C4-2B (cell line): ENCODE measurements around the gene CHRM4.

Experiments used
- H3K27ac ChIP-seq: fragments of 450-650 bp; 2 replicates; pipeline ENCODE4 v1.5.1; 2017
- ZFX ChIP-seq: fragments of 450-650 bp; IDR thresholded peaks from 2 replicates; pipeline ENCODE4 v1.6.1; 2017
- TF ChIP-seq, protein P1 (sequence below): fragments of 450-650 bp; conservative IDR thresholded peaks from 2 replicates; pipeline ENCODE4 v1.5.1; 2017; ENCODE audit warnings: mild to moderate bottlenecking

CHRM4 gene

GRCh38 chr11:46414879-46415278 is 23.3 kb upstream of the CHRM4 start:
- H3K27ac ChIP-seq, result no peak overlapping the region

GRCh38 chr11:46414466-46414796 is 22.9 kb upstream of the CHRM4 start:
- TF ChIP-seq, protein P1, sequence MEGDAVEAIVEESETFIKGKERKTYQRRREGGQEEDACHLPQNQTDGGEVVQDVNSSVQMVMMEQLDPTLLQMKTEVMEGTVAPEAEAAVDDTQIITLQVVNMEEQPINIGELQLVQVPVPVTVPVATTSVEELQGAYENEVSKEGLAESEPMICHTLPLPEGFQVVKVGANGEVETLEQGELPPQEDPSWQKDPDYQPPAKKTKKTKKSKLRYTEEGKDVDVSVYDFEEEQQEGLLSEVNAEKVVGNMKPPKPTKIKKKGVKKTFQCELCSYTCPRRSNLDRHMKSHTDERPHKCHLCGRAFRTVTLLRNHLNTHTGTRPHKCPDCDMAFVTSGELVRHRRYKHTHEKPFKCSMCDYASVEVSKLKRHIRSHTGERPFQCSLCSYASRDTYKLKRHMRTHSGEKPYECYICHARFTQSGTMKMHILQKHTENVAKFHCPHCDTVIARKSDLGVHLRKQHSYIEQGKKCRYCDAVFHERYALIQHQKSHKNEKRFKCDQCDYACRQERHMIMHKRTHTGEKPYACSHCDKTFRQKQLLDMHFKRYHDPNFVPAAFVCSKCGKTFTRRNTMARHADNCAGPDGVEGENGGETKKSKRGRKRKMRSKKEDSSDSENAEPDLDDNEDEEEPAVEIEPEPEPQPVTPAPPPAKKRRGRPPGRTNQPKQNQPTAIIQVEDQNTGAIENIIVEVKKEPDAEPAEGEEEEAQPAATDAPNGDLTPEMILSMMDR, result no peak
- TF ChIP-seq ZFX, result no peak
- H3K27ac ChIP-seq, result no peak overlapping the region

More at GRCh38 chr11:46414879-46415278, 23.3 kb upstream of the CHRM4 start:
- no peak for TF ChIP-seq ZFX
- TF ChIP-seq, protein P1, result no peak

- TF ChIP-seq, protein P1, result no peak
- no peak for TF ChIP-seq ZFX
- no peak overlapping the region for H3K27ac ChIP-seq
Observed at GRCh38 chr11:46413760-46414465, 22.3 kb upstream of the CHRM4 start.

DNA sequence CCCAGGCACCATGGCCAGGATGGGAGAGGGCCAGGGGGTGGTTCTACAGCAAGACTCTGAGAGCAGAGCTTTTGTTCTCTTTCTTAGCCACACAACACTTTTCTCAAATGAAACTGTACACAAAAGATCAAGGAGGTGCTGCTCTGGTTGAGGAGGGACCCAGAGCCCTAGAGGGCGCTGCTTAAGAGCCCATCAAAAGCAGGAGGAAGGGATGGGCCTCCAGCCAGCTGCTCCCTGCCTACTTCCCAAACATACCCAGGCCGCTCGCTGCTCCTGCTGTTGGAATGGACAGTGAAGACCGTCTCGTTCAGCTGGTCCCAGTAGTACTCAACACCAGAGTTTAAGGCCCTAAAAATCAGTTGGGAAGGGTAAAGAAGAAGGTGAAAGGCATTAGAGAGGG is 18.4 kb upstream of the CHRM4 start:
- H3K27ac ChIP-seq, result no peak overlapping the region
- TF ChIP-seq, protein P1, result no peak
- TF ChIP-seq ZFX, result no peak

DNA sequence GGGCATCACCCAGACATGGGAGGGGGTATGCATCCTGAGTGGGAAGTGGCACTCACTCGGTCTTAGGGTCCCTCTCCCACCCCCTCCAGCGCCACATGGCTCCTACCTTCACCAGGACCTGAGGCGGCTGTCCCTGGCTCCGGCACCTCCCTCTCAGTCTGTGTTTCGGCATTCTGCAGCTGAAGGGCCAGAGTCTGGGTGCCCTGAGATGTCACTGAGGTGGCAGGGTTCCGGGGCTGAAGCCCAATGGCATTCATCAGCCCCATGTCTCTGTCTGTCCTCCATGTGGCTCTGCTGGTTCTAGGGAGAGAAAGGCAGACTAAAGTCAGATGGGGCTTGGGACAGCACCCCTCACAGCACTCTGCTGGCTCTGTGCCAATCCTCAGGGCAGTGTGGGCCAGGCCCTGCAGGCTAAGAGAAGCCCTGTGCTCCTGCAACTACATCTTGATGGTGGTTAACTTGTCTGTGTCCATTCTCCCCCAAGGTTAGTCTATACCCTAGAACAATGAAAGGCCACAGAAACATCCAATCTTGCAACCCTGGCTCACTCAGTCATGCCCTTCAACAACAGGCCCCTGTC is 16.9 kb upstream of the CHRM4 start:
- no peak overlapping the region for H3K27ac ChIP-seq
- no peak for TF ChIP-seq ZFX
- TF ChIP-seq, protein P1, result no peak

DNA sequence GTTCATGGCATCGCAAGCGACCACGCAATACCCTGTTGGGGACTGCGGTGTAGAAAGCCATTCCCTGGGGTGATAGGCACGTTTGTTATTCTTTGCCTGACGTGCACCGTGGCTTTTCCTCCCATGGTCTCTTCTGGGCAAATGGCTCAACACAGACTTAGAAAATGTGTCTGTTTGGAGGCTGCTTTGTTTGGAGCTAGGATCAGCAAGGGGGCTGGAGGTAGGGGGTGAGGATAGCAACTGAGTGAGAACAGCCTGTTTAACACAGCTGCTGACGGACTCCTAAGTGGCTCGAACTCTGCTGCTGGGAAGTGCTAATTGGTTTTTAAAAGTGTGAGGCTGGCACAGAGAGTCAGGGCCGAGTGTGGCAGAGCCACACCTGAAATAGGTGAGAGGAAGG is 16.1 kb upstream of the CHRM4 start:
- no peak overlapping the region for H3K27ac ChIP-seq
- TF ChIP-seq, protein P1, result no peak
- no peak for TF ChIP-seq ZFX

DNA sequence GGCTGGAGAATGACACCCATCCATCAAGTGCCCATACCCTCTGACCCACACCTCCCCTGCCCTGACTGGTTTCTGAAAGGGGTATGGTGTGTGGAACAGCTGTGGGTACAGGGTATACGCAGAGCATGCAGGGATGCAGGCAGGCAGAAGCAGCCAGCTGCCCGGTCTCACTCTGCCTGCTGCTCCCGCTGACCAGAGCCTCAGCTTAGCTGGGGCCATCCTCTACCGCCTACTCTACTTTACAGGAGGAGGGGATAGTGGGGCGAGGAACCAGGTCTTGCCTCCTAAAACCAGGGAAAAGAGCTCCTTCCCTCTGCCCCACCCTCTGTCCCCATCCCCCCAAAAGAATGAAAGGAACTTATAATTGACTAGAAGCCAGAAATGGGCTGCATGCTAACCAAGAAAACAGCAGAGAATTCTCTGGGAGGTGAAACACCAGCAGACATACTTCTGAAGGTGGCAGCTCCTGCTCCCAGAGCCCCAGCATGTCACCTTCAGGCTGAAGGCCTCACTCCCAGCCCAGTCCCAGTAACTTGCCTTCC is 13.0 kb upstream of the CHRM4 start:
- TF ChIP-seq ZFX, result no peak
- TF ChIP-seq, protein P1, result no peak
- no peak overlapping the region for H3K27ac ChIP-seq
